Keratinocyte (primary cell): ENCODE results near the gene KRTAP5-2. TPM values are rescaled to one million over a fixed set of nuclear protein-coding genes. Genes with fewer than 3 reads are reported as not detected.
A peak's percentile ranks its signal among the peaks of the same experiment; 100 is the strongest.

Source experiments
- DNase-seq: peaks from one replicate; pipeline ENCODE4 v3.0.0-alpha.2; 2011; ENCODE audit warnings: low read depth, missing footprints, low spot score
- FAIRE-seq: peaks from 2 replicates; lab custom pipeline; 2011; peaks lifted over from hg19 to GRCh38; lab: Jason Lieb, UNC
- H2AFZ ChIP-seq: 2 replicates; pipeline ENCODE4 v1.6.0; 2012; ENCODE audit warnings: low read length, control low read depth, inconsistent platforms; ENCODE audit not compliant: control insufficient read depth
- H3K27ac ChIP-seq: 2 replicates; pipeline ENCODE4 v1.5.1; 2011; ENCODE audit warnings: low read length; ENCODE audit not compliant: control insufficient read depth, insufficient read depth
- H3K27me3 ChIP-seq: 3 replicates; pipeline ENCODE4 v1.6.0; 2011; ENCODE audit warnings: low read length; ENCODE audit not compliant: control insufficient read depth, insufficient read depth; ENCODE audit errors: extremely low read depth
- H3K36me3 ChIP-seq, 2 experiments: 2 replicates in 1 of 2; 3 replicates in 1 of 2; pipeline ENCODE4 v1.5.1; 2011; ENCODE audit warnings: low read length in 2 of 2, mild to moderate bottlenecking in 1 of 2; ENCODE audit not compliant: control insufficient read depth in 2 of 2, insufficient read depth in 2 of 2; ENCODE audit errors: extremely low read depth in 1 of 2
- H3K4me1 ChIP-seq: 3 replicates; pipeline ENCODE4 v1.5.1; 2011; ENCODE audit warnings: low read length; ENCODE audit not compliant: control insufficient read depth, insufficient read depth; ENCODE audit errors: extremely low read depth
- H3K4me2 ChIP-seq: 3 replicates; pipeline ENCODE4 v1.6.0; 2011; ENCODE audit warnings: low read depth, low read length; ENCODE audit not compliant: control insufficient read depth, insufficient read depth; ENCODE audit errors: extremely low read depth
- H3K4me3 ChIP-seq, 3 experiments: fragments of 200-600 bp in 1 of 3; sonication (generic) in 1 of 3; 2 replicates in 2 of 3; 3 replicates in 1 of 3; pipeline ENCODE4 v1.5.1; 2011 to 2016; ENCODE audit warnings: low read length in 3 of 3, mild to moderate bottlenecking in 3 of 3, control low read depth in 2 of 3, inconsistent platforms in 1 of 3, low read depth in 1 of 3, mixed read lengths in 1 of 3, mixed run types in 1 of 3, moderate library complexity in 1 of 3; ENCODE audit not compliant: control insufficient read depth in 2 of 3, insufficient read depth in 2 of 3; ENCODE audit errors: extremely low read depth in 1 of 3
- H3K79me2 ChIP-seq: 2 replicates; pipeline ENCODE4 v1.6.0; 2012; ENCODE audit warnings: low read length; ENCODE audit not compliant: control insufficient read depth, insufficient read depth
- H3K9ac ChIP-seq: 3 replicates; pipeline ENCODE4 v1.6.0; 2011; ENCODE audit warnings: low read length; ENCODE audit not compliant: control insufficient read depth, insufficient read depth; ENCODE audit errors: extremely low read depth
- H3K9me1 ChIP-seq: 3 replicates; pipeline ENCODE4 v1.6.0; 2011; ENCODE audit warnings: low read length; ENCODE audit not compliant: control insufficient read depth, insufficient read depth; ENCODE audit errors: extremely low read depth
- H3K9me3 ChIP-seq: 2 replicates; pipeline ENCODE4 v1.5.1; 2012; ENCODE audit warnings: low read depth, low read length; ENCODE audit not compliant: control insufficient read depth
- H4K20me1 ChIP-seq: 3 replicates; pipeline ENCODE4 v1.6.0; 2011; ENCODE audit warnings: low read length; ENCODE audit not compliant: control insufficient read depth, insufficient read depth; ENCODE audit errors: extremely low read depth
- EZH2 ChIP-seq: IDR thresholded peaks from one replicate; pipeline ENCODE4 v1.6.1; 2012; ENCODE audit warnings: inconsistent platforms, mild to moderate bottlenecking, low read length, moderate library complexity
- dilution Hi-C: fragments of 300-500 bp; cut with MboI; formaldehyde crosslinking; loops from one replicate; pipeline ENCODE4 v1.7.0; 2020; ENCODE audit warnings: low sequenced_read_pairs; ENCODE audit not compliant: extremely low pct_ligation_motif_present
- polyA plus RNA-seq, 5 experiments: library from polyadenylated mRNA; depleted of rRNA in 3 of 5; stranded (reverse) in 3 of 5; stranded (forward) in 1 of 5; unstranded in 1 of 5; fragments of >200 nt; gene quantifications; 1 replicate in 1 of 5; 2 replicates in 3 of 5; 3 replicates in 1 of 5; pipeline versions ENCODE4 v1.2.1 to v1.2.3, GENCODE V29; 2011 to 2012; ENCODE audit warnings: missing spikeins in 2 of 5, low read depth in 1 of 5, low replicate concordance in 1 of 5
- TF ChIP-seq, protein P1 (sequence below), 3 experiments: IDR thresholded peaks in 1 of 3; conservative IDR thresholded peaks in 1 of 3; optimal IDR thresholded peaks in 1 of 3; 2 replicates in 2 of 3; 3 replicates in 1 of 3; pipeline versions ENCODE3 to v1.5.1; 2011; ENCODE audit warnings: low read length in 3 of 3, mild to moderate bottlenecking in 3 of 3, moderate library complexity in 2 of 3, control low read depth in 1 of 3, inconsistent platforms in 1 of 3; ENCODE audit not compliant: insufficient read depth in 2 of 3; ENCODE audit errors: extremely low read depth in 1 of 3

Gene KRTAP5-2
- polyA plus RNA-seq, 1 donor (not counting 4 experiments of a cell fraction or from before 2014, with no cell fraction given) = not detected

DNA sequence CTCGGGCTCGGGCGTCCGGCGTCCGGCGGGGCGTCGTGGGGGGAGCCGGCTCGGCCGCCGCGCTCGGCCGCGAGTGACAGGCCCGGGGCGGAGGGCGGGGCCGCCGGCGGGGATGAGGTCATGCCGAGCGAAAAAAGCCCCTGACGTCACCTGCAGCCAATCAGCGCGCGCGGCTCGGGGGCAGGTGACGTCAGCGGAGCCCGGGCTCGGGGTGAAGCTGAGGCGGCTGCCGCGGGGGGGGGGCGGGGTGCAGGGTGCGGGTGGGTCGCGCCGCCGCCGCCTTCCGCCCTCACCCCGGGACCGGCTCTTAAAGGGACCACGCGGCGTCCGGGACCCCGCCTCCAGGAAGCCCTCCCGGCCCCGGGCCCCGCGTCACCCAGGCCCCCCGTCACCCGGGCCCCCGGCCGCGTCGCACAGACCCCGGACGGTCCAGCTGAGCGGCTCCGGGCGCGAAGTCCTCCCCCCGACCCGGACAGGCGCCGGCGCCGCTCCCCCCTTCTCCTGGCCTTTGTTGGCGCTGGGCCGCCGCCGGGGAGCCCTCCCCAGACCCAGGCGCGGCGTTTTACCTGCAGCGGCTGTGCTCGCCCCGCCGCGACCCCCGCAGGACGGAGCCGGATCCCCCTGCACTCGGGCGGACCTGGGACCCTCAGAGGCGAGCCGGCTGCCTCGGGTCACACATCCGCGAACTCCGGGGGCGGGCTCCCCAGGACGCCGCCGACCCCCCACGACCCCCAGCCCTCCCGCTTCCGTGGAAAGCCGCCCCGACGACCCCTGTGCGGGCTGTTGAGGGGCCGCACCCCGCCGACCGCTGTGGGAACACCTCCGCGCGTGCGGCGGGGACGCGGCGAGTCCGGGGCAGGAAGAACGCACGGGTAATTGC is 25.7 kb downstream of the KRTAP5-2 start, which contains the start of gene DUSP8:
Gene DUSP8 (minus strand): TSS at position 75 of the 880 bp plus-strand sequence. CDS start 6,445 bp downstream, outside the sequence.
- Histone ChIP-seq H4K20me1 (peaks cover 2% of the 10 kb centered on the region), H2AFZ (no peak within 1 kb of the TSS), H3K27me3 (peaks cover 37% of the 10 kb centered on the region), H3K9me3 (no peaks in the 10 kb centered on the region), H3K4me1 (no peaks in the 10 kb centered on the region), H3K9me1 (no peaks in the 10 kb centered on the region), H3K79me2 (no peaks in the 10 kb centered on the region), H3K4me3 (peak within 1 kb of the TSS; percentile 7 to 70 (median 56)), H3K9ac (peak within 1 kb of the TSS; percentile 71), H3K4me2 (peak within 1 kb of the TSS; percentile 66), H3K27ac (no peak within 1 kb of the TSS), H3K36me3 (no peaks in the 10 kb centered on the region)
- TF ChIP-seq, protein P1, sequence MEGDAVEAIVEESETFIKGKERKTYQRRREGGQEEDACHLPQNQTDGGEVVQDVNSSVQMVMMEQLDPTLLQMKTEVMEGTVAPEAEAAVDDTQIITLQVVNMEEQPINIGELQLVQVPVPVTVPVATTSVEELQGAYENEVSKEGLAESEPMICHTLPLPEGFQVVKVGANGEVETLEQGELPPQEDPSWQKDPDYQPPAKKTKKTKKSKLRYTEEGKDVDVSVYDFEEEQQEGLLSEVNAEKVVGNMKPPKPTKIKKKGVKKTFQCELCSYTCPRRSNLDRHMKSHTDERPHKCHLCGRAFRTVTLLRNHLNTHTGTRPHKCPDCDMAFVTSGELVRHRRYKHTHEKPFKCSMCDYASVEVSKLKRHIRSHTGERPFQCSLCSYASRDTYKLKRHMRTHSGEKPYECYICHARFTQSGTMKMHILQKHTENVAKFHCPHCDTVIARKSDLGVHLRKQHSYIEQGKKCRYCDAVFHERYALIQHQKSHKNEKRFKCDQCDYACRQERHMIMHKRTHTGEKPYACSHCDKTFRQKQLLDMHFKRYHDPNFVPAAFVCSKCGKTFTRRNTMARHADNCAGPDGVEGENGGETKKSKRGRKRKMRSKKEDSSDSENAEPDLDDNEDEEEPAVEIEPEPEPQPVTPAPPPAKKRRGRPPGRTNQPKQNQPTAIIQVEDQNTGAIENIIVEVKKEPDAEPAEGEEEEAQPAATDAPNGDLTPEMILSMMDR (optimal IDR thresholded peaks at IDR 0.05 in 1 of 3, IDR thresholded peaks at IDR 0.05 in 1 of 3, conservative IDR thresholded peaks at IDR 0.05 in 1 of 3; ENCODE audit: extremely low read depth in 1 of 3, insufficient read depth in 2 of 3, low read length in 3 of 3) = no peak
- no peak for TF ChIP-seq EZH2
- dilution Hi-C loops = no loop called here
- FAIRE-seq = no peak
- peak; percentile 40 for DNase-seq

DNA sequence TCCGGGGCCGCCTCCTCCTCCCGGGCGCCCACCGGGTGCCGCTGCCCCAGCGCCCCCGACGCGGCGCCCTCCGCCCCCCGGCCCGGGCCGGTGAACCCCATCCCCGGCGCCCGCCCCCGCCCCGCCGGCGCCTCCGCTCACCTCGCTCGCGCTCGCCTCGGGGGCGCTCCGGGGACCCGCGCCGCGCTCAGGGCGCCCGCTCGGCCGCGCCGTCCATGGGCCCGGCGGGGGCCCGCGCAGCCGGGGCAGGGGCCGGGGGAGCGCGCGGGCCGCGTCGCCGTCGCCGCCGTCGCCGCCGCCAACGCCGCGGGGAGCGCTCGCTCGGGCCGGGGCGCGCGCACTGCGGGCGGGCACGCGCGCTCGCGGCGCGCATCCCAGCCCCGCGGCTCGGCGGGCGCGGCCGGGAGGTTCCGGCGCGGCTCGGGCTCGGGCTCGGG is 26.3 kb downstream of the KRTAP5-2 start:
- Histone ChIP-seq H3K79me2 (no peaks in the 10 kb centered on the region), H3K36me3 (no peaks in the 10 kb centered on the region), H2AFZ (no peak overlapping the region), H3K4me1 (no peaks in the 10 kb centered on the region), H3K4me2 (peak overlapping the region; percentile 37), H3K27me3 (peaks cover 37% of the 10 kb centered on the region), H4K20me1 (peaks cover 2% of the 10 kb centered on the region), H3K9me3 (no peaks in the 10 kb centered on the region), H3K27ac (no peak overlapping the region), H3K4me3 (peak overlapping the region in 1 of 3 experiments; percentile 56), H3K9ac (peak overlapping the region; percentile 52), H3K9me1 (no peaks in the 10 kb centered on the region)
- no peak for TF ChIP-seq EZH2
- TF ChIP-seq, protein P1 (optimal IDR thresholded peaks at IDR 0.05 in 1 of 3, IDR thresholded peaks at IDR 0.05 in 1 of 3, conservative IDR thresholded peaks at IDR 0.05 in 1 of 3; ENCODE audit: extremely low read depth in 1 of 3, insufficient read depth in 2 of 3, low read length in 3 of 3) = no peak
- dilution Hi-C loops = no loop called here
- FAIRE-seq = no peak
- DNase-seq = no peak
